K562 (cell line): ENCODE results near the gene DAB2IP. TPM values are rescaled to one million over a fixed set of nuclear protein-coding genes. Genes with fewer than 3 reads are reported as not detected.

Source experiments
- ATAC-seq: fragments of 200-7000 bp; cut with Tn5 transposase; 3 replicates; pipeline ENCODE4 v1.9.1; 2020; ENCODE audit warnings: moderate library complexity
- BruUV-seq: library from RNA; stranded (reverse); fragments of 400-500 nt; replicated peaks from 2 replicates; lab custom pipeline; 2021; lab: Mats Ljungman, UMichigan
- CTCF ChIA-PET: fragments of 300-600 bp; formaldehyde crosslinking; extraction: SDS; loops from one replicate; lab custom pipeline; 2021; ENCODE audit warnings: low intra/inter-chr PET ratio; lab: Yijun Ruan, JAX
- POLR2A ChIA-PET: fragments of 300-600, 350-650 bp; sonication (Branson Sonifier 250); formaldehyde crosslinking; extraction: SDS; loops from one replicate; lab custom pipeline; 2021; ENCODE audit warnings: antibody characterized with exemption, inconsistent platforms; lab: Yijun Ruan, JAX
- DNase-seq, 4 experiments: peaks; one replicate each; pipeline versions ENCODE4 v3.0.0 to v3.0.0-alpha.2; 2011 to 2018; ENCODE audit warnings: low spot score in 3 of 4, mixed read lengths in 3 of 4; ENCODE audit errors: extremely low read depth in 1 of 4
- FAIRE-seq: peaks from 2 replicates; lab custom pipeline; 2011; peaks lifted over from hg19 to GRCh38; lab: Jason Lieb, UNC
- H2AFZ ChIP-seq: 2 replicates; pipeline ENCODE4 v1.6.0; 2011; ENCODE audit warnings: low read depth, low read length, control low read depth, inconsistent platforms
- H3K27ac ChIP-seq: fragments of 200-600 bp; 3 replicates; pipeline ENCODE4 v1.8.0; 2011; ENCODE audit warnings: low read depth, mild to moderate bottlenecking, control low read depth, inconsistent platforms, low read length, moderate library complexity, mixed read lengths; ENCODE audit errors: extremely low read depth
- H3K27me3 ChIP-seq, 2 experiments: fragments of 300-600 bp in 1 of 2; 2 replicates in 1 of 2; 3 replicates in 1 of 2; pipeline versions ENCODE4 v1.6.0 to v1.8.0; 2011; ENCODE audit warnings: inconsistent platforms in 2 of 2, low read length in 2 of 2, mild to moderate bottlenecking in 1 of 2, mixed read lengths in 1 of 2, moderate library complexity in 1 of 2; ENCODE audit not compliant: control insufficient read depth in 2 of 2, insufficient read depth in 2 of 2
- H3K36me3 ChIP-seq: fragments of 300-600 bp; 3 replicates; pipeline ENCODE4 v1.8.0; 2011; ENCODE audit warnings: mild to moderate bottlenecking, low read length, inconsistent platforms; ENCODE audit not compliant: control insufficient read depth, insufficient read depth
- H3K4me1 ChIP-seq, 2 experiments: fragments of 200-600 bp in 1 of 2; replicated peaks in 1 of 2; 2 replicates in 1 of 2; 3 replicates in 1 of 2; pipeline versions ENCODE4 v1.5.1 to v1.8.0; 2011; ENCODE audit warnings: inconsistent platforms in 2 of 2, low read length in 2 of 2, mild to moderate bottlenecking in 1 of 2, mixed read lengths in 1 of 2, moderate library complexity in 1 of 2; ENCODE audit not compliant: control insufficient read depth in 2 of 2, insufficient read depth in 2 of 2
- H3K4me2 ChIP-seq: 2 replicates; pipeline ENCODE4 v1.6.1; 2011; ENCODE audit warnings: low read length, control low read depth, inconsistent platforms, mixed read lengths; ENCODE audit not compliant: insufficient read depth
- H3K4me3 ChIP-seq: fragments of 200-600 bp; sonication (generic), shearing (Covaris generic); 2 replicates; pipeline ENCODE4 v1.5.1; 2016; ENCODE audit warnings: control low read depth, inconsistent platforms
- H3K79me2 ChIP-seq: fragments of 200-600 bp; 3 replicates; pipeline ENCODE4 v1.8.0; 2011; ENCODE audit warnings: low read length, inconsistent platforms; ENCODE audit not compliant: control insufficient read depth, insufficient read depth
- H3K9ac ChIP-seq, 2 experiments: 2 replicates each; pipeline versions ENCODE4 v1.6.0 to v1.6.1; 2011; ENCODE audit warnings: low read depth in 2 of 2, low read length in 2 of 2, control low read depth in 1 of 2, inconsistent platforms in 1 of 2, mild to moderate bottlenecking in 1 of 2, mixed read lengths in 1 of 2; ENCODE audit not compliant: insufficient read depth in 1 of 2
- H3K9me1 ChIP-seq: one replicate; pipeline ENCODE4 v1.6.0; 2011; ENCODE audit warnings: inconsistent platforms, mild to moderate bottlenecking, low read length, moderate library complexity; ENCODE audit not compliant: control insufficient read depth, insufficient read depth
- H3K9me3 ChIP-seq: replicated peaks from 2 replicates; pipeline ENCODE4 v1.5.1; 2011; ENCODE audit warnings: low read depth, low read length, inconsistent platforms; ENCODE audit not compliant: control insufficient read depth, insufficient read depth
- H4K20me1 ChIP-seq: replicated peaks from 2 replicates; pipeline ENCODE4 v1.6.1; 2011; ENCODE audit warnings: low read length, inconsistent platforms, mixed read lengths; ENCODE audit not compliant: control insufficient read depth, insufficient read depth
- ASH1L ChIP-seq: fragments of 450-650 bp; IDR thresholded peaks from 2 replicates; pipeline ENCODE4 v1.6.1; 2018; ENCODE audit warnings: borderline replicate concordance, mild to moderate bottlenecking, low read depth; ENCODE audit not compliant: partially characterized antibody
- CBFA2T2 ChIP-seq: fragments of 450-650 bp; conservative IDR thresholded peaks from 2 replicates; pipeline ENCODE4 v1.6.1; 2017; ENCODE audit warnings: mild to moderate bottlenecking
- ETV5 ChIP-seq: sonication (generic); formaldehyde crosslinking; IDR thresholded peaks from 2 replicates; pipeline ENCODE4 v1.4.0; 2020; ENCODE audit warnings: low read depth, mild to moderate bottlenecking, missing genetic modification reagents
- HOMEZ ChIP-seq: fragments of 250-450 bp; sonication (Bioruptor Pico); IDR thresholded peaks from 2 replicates; pipeline ENCODE4 v1.4.0; 2020; ENCODE audit warnings: mild to moderate bottlenecking, moderate library complexity
- IFI16 ChIP-seq: fragments of 250-450 bp; sonication (Bioruptor Pico); IDR thresholded peaks from 2 replicates; pipeline ENCODE4 v2.1.2; 2022; ENCODE audit warnings: mild to moderate bottlenecking, inconsistent platforms
- ILK ChIP-seq: fragments of 450-650 bp; IDR thresholded peaks from 2 replicates; pipeline ENCODE4 v1.6.1; 2016; ENCODE audit warnings: missing genetic modification characterization, low read depth, mild to moderate bottlenecking, missing compliant biosample characterization, moderate library complexity, borderline replicate concordance
- LCOR ChIP-seq: sonication (generic); formaldehyde crosslinking; IDR thresholded peaks from 2 replicates; pipeline ENCODE4 v1.8.0; 2022; ENCODE audit warnings: mild to moderate bottlenecking, missing genetic modification reagents
- LEF1 ChIP-seq: fragments of 450-650 bp; IDR thresholded peaks from 2 replicates; pipeline ENCODE4 v1.6.1; 2016; ENCODE audit warnings: mild to moderate bottlenecking
- PTTG1 ChIP-seq: fragments of 450-650 bp; IDR thresholded peaks from 2 replicates; pipeline ENCODE4 v1.6.1; 2016; ENCODE audit warnings: low read depth, mild to moderate bottlenecking, missing genetic modification characterization, missing compliant biosample characterization
- RCOR1 ChIP-seq, 2 experiments: IDR thresholded peaks; 2 replicates each; pipeline ENCODE4 v1.6.1; 2012; ENCODE audit warnings: low read depth in 2 of 2, low read length in 2 of 2, borderline replicate concordance in 1 of 2, improper control_type of control experiment in 1 of 2
- SMARCE1 ChIP-seq: fragments of 450-650 bp; IDR thresholded peaks from 2 replicates; pipeline ENCODE4 v1.7.1; 2016; ENCODE audit warnings: mild to moderate bottlenecking
- STAG1 ChIP-seq: sonication (generic); formaldehyde crosslinking; IDR thresholded peaks from 2 replicates; pipeline ENCODE4 v1.5.0; 2020; ENCODE audit warnings: missing genetic modification reagents, borderline replicate concordance
- ZBTB26 ChIP-seq: fragments of 450-650 bp; formaldehyde crosslinking; IDR thresholded peaks from 2 replicates; pipeline ENCODE4 v1.4.0; 2022; ENCODE audit warnings: missing genetic modification characterization
- ZBTB7A ChIP-seq: IDR thresholded peaks from 2 replicates; pipeline ENCODE4 v1.6.1; 2011; ENCODE audit warnings: low read depth, mild to moderate bottlenecking, low read length, moderate library complexity, borderline replicate concordance; ENCODE audit not compliant: control insufficient read depth
- ZNF140 ChIP-seq: fragments of 250-450 bp; sonication (Bioruptor Pico); IDR thresholded peaks from 2 replicates; pipeline ENCODE4 v1.8.0; 2021; ENCODE audit warnings: moderate library complexity, mild to moderate bottlenecking, inconsistent platforms
- ZNF518B ChIP-seq: fragments of 250-450 bp; sonication (Bioruptor Pico); IDR thresholded peaks from 2 replicates; pipeline ENCODE4 v1.5.0; 2021; ENCODE audit warnings: mild to moderate bottlenecking, moderate library complexity
- ZNF764 ChIP-seq: fragments of 250-450 bp; sonication (Bioruptor Pico); IDR thresholded peaks from 2 replicates; pipeline ENCODE4 v1.4.0; 2020; ENCODE audit warnings: low read depth, mild to moderate bottlenecking, moderate library complexity
- ZNF79 ChIP-seq: fragments of 250-450 bp; sonication (Bioruptor Pico); IDR thresholded peaks from 2 replicates; pipeline ENCODE4 v1.4.0; 2020; ENCODE audit warnings: low read depth, mild to moderate bottlenecking, moderate library complexity
- WGBS: fragments of 100-300 bp; shearing (Covaris generic); methylation state at CpG from one replicate; pipeline ENCODE4 v1.1.6; 2016; ENCODE audit warnings: low coverage, mixed read lengths; ENCODE audit not compliant: insufficient coverage; ENCODE audit errors: missing lambda C conversion rate; 5-methylcytosine and 5-hydroxymethylcytosine counted together
- in situ Hi-C: fragments of 300-500 bp; cut with MboI; formaldehyde crosslinking; loops from 4 replicates; pipeline ENCODE4 v1.15.0; 2018; ENCODE audit warnings: inconsistent platforms, mixed read lengths
- intact Hi-C: fragments of 100-400 bp; cut with micrococcal nuclease; formaldehyde crosslinking; loops from 2 replicates; pipeline ENCODE4 v1.14.2; 2022
- polyA plus RNA-seq, 8 experiments: library from polyadenylated mRNA; depleted of rRNA in 4 of 8; stranded (reverse) in 5 of 8; unstranded in 3 of 8; fragments of >200 nt; fragmentation: Nextera tagmentation in 2 of 8; fragmentation: Illumina TruSeq in 1 of 8; extraction: Ambion mirVana in 2 of 8; extraction: Trizol in 1 of 8; gene quantifications; 2 replicates each; pipeline versions ENCODE4 v1.2.1 to v1.2.3, GENCODE V29; 2011 to 2014; ENCODE audit warnings: inconsistent platforms in 1 of 8, missing spikeins in 1 of 8
- total RNA-seq, 7 experiments: library from RNA; depleted of rRNA in 6 of 7; stranded (reverse); fragments of >200 nt in 6 of 7; fragmentation: Illumina TruSeq in 2 of 7; extraction: Trizol in 2 of 7; gene quantifications; 2 replicates each; pipeline versions ENCODE4 v1.2.1 to v1.2.3, GENCODE V29; 2011 to 2021; ENCODE audit warnings: low replicate concordance in 1 of 7

Gene DAB2IP
- total and polyA plus RNA-seq, 9 of the 15 experiments (the other 6 are each of a cell fraction or from before 2014, with no cell fraction given): 0.04 to 0.31 (median 0.08) TPM; not detected in 5

- ATAC-seq: no peak
- in situ Hi-C loops (no loop called here), intact Hi-C loops (no loop called here)
- H2AFZ ChIP-seq: no peak overlapping the region
- peaks cover 5% of the 10 kb centered on the region; the same call in 1 of the 2 replicates for H4K20me1 ChIP-seq
- H3K9me3 ChIP-seq: no peaks in the 10 kb centered on the region
- DNase-seq: no peak
- FAIRE-seq: no peak
- H3K4me2 ChIP-seq: no peak overlapping the region
- H3K9ac ChIP-seq: no peak overlapping the region
- H3K4me1 ChIP-seq: peaks cover 5 to 11% of the 10 kb centered on the region in 2 experiments; a peak in 4 of 5 replicates
- POLR2A ChIA-PET: interaction anchor here (0.6 to 1.2 kb wide), 2 partner anchors 457 to 598 kb away, joined by 3 read pairs; no protein-coding TSS in a partner anchor
- H3K4me3 ChIP-seq: no peak overlapping the region
- no TSS peak for BruUV-seq
- 0% methylated on average over 5 of the region's 5 CpGs for WGBS
- H3K27ac ChIP-seq: no peak overlapping the region
- CTCF ChIA-PET: no interaction called here
- peaks cover 9 to 58% of the 10 kb centered on the region in 2 experiments; a peak in 4 of 5 replicates for H3K27me3 ChIP-seq
- no peaks in the 10 kb centered on the region for H3K79me2 ChIP-seq
- no peaks in the 10 kb centered on the region for H3K36me3 ChIP-seq
- H3K9me1 ChIP-seq: no peaks in the 10 kb centered on the region
- TF ChIP-seq ILK (tag): no peak
- TF ChIP-seq LCOR (CRISPR knock-in tag): no peak
- no peak for TF ChIP-seq PTTG1 (tag)
- TF ChIP-seq IFI16 (CRISPR knock-in tag): no peak
- TF ChIP-seq SMARCE1: no peak
- no peak for TF ChIP-seq ZNF764 (CRISPR knock-in tag)
- TF ChIP-seq ZBTB26 (CRISPR knock-in tag): no peak
- TF ChIP-seq CBFA2T2: no peak
- no peak for TF ChIP-seq RCOR1 (IDR thresholded peaks at IDR 0.05; ENCODE audit: borderline replicate concordance in 1 of 2, low read depth in 2 of 2, low read length in 2 of 2)
- no peak for TF ChIP-seq ZNF518B
- TF ChIP-seq HOMEZ (CRISPR knock-in tag): no peak
- TF ChIP-seq ZNF79 (CRISPR knock-in tag): no peak
- TF ChIP-seq ETV5 (CRISPR knock-in tag): no peak
- TF ChIP-seq STAG1 (CRISPR knock-in tag): no peak
- no peak for TF ChIP-seq ZNF140
- no peak for TF ChIP-seq ASH1L
- no peak for TF ChIP-seq ZBTB7A
- no peak for TF ChIP-seq LEF1
Measured at GRCh38 chr9:121821326-121821725, 169.9 kb downstream of the DAB2IP start.
